A549 (cell line): ENCODE measurements around the gene GPR18.

Source experiments
- EP300 ChIP-seq, 2 experiments: fragments of >200 bp; sonication (Bioruptor Twin); formaldehyde crosslinking; IDR thresholded peaks; 2 replicates in 1 of 2; 3 replicates in 1 of 2; pipeline ENCODE4 v1.6.1; 2016 to 2017
- HOXA7 ChIP-seq: fragments of 250-450 bp; sonication (Bioruptor Pico); IDR thresholded peaks from 2 replicates; pipeline ENCODE4 v1.5.0; 2020; ENCODE audit warnings: mild to moderate bottlenecking, moderate library complexity
- MAFK ChIP-seq: fragments of 450-650 bp; IDR thresholded peaks from 2 replicates; pipeline ENCODE4 v1.6.1; 2014; ENCODE audit not compliant: partially characterized antibody
- RAD21 ChIP-seq, 2 experiments: fragments of >200 bp in 1 of 2; sonication (Bioruptor Twin) in 1 of 2; formaldehyde crosslinking in 1 of 2; IDR thresholded peaks in 1 of 2; conservative IDR thresholded peaks in 1 of 2; 2 replicates in 1 of 2; 3 replicates in 1 of 2; pipeline ENCODE4 v1.6.1; 2012 to 2018; ENCODE audit warnings: inconsistent platforms in 1 of 2
- REST ChIP-seq: fragments of 200-600 bp; sonication (generic); IDR thresholded peaks from 2 replicates; pipeline ENCODE4 v1.6.1; 2016; ENCODE audit warnings: antibody characterized with exemption, mild to moderate bottlenecking, moderate library complexity
- RFX5 ChIP-seq: fragments of 450-650 bp; IDR thresholded peaks from 2 replicates; pipeline ENCODE4 v1.7.1; 2014; ENCODE audit warnings: antibody characterized with exemption, mild to moderate bottlenecking, moderate library complexity
- SMC3 ChIP-seq: fragments of >200 bp; sonication (Bioruptor Twin); formaldehyde crosslinking; IDR thresholded peaks from 3 replicates; pipeline ENCODE4 v1.6.1; 2018; ENCODE audit warnings: inconsistent platforms
- ZFP36 ChIP-seq: fragments of 450-650 bp; IDR thresholded peaks from 2 replicates; pipeline ENCODE4 v1.6.1; 2014; ENCODE audit warnings: borderline replicate concordance; ENCODE audit not compliant: partially characterized antibody
- TF ChIP-seq, protein P1 (sequence below): fragments of >200 bp; sonication (Bioruptor Twin); formaldehyde crosslinking; IDR thresholded peaks from 3 replicates; pipeline ENCODE4 v1.5.1; 2016
- TF ChIP-seq, protein P2 (sequence below): fragments of 250-450 bp; sonication (Bioruptor Pico); IDR thresholded peaks from 2 replicates; pipeline ENCODE4 v1.5.0; 2021; ENCODE audit warnings: mild to moderate bottlenecking, moderate library complexity, borderline replicate concordance
- TF ChIP-seq, protein P3 (sequence below): fragments of >200 bp; sonication (Bioruptor Twin); formaldehyde crosslinking; IDR thresholded peaks from 3 replicates; pipeline ENCODE4 v1.6.1; 2016
- TF ChIP-seq, protein P4 (sequence below): IDR thresholded peaks from 2 replicates; pipeline ENCODE4 v1.6.1; 2012

- TF ChIP-seq RFX5 (no peak), SMC3 (no peak), ZFP36 (no peak), REST (no peak), HOXA7 (CRISPR knock-in tag) (no peak), EP300 (IDR thresholded peaks at IDR 0.05) (no peak), MAFK (no peak), RAD21 (conservative IDR thresholded peaks at IDR 0.05 in 1 of 2, IDR thresholded peaks at IDR 0.05 in 1 of 2) (no peak)
- TF ChIP-seq, protein P1, sequence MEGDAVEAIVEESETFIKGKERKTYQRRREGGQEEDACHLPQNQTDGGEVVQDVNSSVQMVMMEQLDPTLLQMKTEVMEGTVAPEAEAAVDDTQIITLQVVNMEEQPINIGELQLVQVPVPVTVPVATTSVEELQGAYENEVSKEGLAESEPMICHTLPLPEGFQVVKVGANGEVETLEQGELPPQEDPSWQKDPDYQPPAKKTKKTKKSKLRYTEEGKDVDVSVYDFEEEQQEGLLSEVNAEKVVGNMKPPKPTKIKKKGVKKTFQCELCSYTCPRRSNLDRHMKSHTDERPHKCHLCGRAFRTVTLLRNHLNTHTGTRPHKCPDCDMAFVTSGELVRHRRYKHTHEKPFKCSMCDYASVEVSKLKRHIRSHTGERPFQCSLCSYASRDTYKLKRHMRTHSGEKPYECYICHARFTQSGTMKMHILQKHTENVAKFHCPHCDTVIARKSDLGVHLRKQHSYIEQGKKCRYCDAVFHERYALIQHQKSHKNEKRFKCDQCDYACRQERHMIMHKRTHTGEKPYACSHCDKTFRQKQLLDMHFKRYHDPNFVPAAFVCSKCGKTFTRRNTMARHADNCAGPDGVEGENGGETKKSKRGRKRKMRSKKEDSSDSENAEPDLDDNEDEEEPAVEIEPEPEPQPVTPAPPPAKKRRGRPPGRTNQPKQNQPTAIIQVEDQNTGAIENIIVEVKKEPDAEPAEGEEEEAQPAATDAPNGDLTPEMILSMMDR = no peak
- TF ChIP-seq, protein P2, sequence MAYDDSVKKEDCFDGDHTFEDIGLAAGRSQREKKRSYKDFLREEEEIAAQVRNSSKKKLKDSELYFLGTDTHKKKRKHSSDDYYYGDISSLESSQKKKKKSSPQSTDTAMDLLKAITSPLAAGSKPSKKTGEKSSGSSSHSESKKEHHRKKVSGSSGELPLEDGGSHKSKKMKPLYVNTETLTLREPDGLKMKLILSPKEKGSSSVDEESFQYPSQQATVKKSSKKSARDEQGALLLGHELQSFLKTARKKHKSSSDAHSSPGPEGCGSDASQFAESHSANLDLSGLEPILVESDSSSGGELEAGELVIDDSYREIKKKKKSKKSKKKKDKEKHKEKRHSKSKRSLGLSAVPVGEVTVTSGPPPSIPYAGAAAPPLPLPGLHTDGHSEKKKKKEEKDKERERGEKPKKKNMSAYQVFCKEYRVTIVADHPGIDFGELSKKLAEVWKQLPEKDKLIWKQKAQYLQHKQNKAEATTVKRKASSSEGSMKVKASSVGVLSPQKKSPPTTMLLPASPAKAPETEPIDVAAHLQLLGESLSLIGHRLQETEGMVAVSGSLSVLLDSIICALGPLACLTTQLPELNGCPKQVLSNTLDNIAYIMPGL (CRISPR knock-in tag) = no peak
- TF ChIP-seq, protein P3, sequence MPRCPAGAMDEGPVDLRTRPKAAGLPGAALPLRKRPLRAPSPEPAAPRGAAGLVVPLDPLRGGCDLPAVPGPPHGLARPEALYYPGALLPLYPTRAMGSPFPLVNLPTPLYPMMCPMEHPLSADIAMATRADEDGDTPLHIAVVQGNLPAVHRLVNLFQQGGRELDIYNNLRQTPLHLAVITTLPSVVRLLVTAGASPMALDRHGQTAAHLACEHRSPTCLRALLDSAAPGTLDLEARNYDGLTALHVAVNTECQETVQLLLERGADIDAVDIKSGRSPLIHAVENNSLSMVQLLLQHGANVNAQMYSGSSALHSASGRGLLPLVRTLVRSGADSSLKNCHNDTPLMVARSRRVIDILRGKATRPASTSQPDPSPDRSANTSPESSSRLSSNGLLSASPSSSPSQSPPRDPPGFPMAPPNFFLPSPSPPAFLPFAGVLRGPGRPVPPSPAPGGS = no peak
- TF ChIP-seq, protein P4, sequence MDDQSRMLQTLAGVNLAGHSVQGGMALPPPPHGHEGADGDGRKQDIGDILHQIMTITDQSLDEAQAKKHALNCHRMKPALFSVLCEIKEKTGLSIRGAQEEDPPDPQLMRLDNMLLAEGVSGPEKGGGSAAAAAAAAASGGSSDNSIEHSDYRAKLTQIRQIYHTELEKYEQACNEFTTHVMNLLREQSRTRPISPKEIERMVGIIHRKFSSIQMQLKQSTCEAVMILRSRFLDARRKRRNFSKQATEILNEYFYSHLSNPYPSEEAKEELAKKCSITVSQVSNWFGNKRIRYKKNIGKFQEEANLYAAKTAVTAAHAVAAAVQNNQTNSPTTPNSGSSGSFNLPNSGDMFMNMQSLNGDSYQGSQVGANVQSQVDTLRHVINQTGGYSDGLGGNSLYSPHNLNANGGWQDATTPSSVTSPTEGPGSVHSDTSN = no peak
Measured at GRCh38 chr13:99305158-99305557, 47.0 kb upstream of the GPR18 start.
